ENCODE results near the gene CLDN20. TPM values are rescaled to one million over a fixed set of nuclear protein-coding genes. Genes with fewer than 3 reads are reported as not detected.

CLDN20 gene
- total and polyA plus RNA-seq, 2 of the 8 experiments (the other 6 are each of a cell fraction or from before 2014, with no cell fraction given) = not detected

DNA sequence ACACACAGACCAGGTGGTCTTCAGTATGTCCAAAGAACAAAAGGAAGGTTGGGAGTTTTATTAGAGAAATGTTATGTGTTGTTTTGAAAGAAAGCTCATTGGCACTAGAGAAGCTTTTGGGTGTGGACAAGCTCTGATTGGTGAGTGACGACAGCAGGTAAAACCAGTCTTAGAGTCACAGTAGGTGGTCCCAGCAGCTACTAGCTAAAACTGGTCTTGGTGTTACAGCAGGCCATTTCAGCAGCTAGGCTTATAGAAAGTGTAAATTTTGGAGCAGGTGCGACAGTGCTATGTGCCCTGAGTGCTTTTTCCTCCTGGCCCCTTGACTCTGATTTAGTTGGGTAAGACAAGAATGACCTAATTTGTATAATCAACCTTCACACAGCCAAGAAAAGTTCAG lies 3.6 kb downstream of the CLDN20 start (continued):
- TF ChIP-seq, protein P1, sequence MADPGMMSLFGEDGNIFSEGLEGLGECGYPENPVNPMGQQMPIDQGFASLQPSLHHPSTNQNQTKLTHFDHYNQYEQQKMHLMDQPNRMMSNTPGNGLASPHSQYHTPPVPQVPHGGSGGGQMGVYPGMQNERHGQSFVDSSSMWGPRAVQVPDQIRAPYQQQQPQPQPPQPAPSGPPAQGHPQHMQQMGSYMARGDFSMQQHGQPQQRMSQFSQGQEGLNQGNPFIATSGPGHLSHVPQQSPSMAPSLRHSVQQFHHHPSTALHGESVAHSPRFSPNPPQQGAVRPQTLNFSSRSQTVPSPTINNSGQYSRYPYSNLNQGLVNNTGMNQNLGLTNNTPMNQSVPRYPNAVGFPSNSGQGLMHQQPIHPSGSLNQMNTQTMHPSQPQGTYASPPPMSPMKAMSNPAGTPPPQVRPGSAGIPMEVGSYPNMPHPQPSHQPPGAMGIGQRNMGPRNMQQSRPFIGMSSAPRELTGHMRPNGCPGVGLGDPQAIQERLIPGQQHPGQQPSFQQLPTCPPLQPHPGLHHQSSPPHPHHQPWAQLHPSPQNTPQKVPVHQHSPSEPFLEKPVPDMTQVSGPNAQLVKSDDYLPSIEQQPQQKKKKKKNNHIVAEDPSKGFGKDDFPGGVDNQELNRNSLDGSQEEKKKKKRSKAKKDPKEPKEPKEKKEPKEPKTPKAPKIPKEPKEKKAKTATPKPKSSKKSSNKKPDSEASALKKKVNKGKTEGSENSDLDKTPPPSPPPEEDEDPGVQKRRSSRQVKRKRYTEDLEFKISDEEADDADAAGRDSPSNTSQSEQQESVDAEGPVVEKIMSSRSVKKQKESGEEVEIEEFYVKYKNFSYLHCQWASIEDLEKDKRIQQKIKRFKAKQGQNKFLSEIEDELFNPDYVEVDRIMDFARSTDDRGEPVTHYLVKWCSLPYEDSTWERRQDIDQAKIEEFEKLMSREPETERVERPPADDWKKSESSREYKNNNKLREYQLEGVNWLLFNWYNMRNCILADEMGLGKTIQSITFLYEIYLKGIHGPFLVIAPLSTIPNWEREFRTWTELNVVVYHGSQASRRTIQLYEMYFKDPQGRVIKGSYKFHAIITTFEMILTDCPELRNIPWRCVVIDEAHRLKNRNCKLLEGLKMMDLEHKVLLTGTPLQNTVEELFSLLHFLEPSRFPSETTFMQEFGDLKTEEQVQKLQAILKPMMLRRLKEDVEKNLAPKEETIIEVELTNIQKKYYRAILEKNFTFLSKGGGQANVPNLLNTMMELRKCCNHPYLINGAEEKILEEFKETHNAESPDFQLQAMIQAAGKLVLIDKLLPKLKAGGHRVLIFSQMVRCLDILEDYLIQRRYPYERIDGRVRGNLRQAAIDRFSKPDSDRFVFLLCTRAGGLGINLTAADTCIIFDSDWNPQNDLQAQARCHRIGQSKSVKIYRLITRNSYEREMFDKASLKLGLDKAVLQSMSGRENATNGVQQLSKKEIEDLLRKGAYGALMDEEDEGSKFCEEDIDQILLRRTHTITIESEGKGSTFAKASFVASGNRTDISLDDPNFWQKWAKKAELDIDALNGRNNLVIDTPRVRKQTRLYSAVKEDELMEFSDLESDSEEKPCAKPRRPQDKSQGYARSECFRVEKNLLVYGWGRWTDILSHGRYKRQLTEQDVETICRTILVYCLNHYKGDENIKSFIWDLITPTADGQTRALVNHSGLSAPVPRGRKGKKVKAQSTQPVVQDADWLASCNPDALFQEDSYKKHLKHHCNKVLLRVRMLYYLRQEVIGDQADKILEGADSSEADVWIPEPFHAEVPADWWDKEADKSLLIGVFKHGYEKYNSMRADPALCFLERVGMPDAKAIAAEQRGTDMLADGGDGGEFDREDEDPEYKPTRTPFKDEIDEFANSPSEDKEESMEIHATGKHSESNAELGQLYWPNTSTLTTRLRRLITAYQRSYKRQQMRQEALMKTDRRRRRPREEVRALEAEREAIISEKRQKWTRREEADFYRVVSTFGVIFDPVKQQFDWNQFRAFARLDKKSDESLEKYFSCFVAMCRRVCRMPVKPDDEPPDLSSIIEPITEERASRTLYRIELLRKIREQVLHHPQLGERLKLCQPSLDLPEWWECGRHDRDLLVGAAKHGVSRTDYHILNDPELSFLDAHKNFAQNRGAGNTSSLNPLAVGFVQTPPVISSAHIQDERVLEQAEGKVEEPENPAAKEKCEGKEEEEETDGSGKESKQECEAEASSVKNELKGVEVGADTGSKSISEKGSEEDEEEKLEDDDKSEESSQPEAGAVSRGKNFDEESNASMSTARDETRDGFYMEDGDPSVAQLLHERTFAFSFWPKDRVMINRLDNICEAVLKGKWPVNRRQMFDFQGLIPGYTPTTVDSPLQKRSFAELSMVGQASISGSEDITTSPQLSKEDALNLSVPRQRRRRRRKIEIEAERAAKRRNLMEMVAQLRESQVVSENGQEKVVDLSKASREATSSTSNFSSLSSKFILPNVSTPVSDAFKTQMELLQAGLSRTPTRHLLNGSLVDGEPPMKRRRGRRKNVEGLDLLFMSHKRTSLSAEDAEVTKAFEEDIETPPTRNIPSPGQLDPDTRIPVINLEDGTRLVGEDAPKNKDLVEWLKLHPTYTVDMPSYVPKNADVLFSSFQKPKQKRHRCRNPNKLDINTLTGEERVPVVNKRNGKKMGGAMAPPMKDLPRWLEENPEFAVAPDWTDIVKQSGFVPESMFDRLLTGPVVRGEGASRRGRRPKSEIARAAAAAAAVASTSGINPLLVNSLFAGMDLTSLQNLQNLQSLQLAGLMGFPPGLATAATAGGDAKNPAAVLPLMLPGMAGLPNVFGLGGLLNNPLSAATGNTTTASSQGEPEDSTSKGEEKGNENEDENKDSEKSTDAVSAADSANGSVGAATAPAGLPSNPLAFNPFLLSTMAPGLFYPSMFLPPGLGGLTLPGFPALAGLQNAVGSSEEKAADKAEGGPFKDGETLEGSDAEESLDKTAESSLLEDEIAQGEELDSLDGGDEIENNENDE (IDR thresholded peaks at IDR 0.05; ENCODE audit: insufficient replicate concordance, low read length) = no peak
- TF ChIP-seq SIN3A (conservative IDR thresholded peaks at IDR 0.05 in 1 of 2, IDR thresholded peaks at IDR 0.05 in 1 of 2; ENCODE audit: low read depth in 1 of 2, low read length in 2 of 2) (no peak), CTBP2 (IDR thresholded peaks at IDR 0.05; ENCODE audit: borderline replicate concordance, insufficient read depth, insufficient read length, low read length) (no peak), CREB1 (IDR thresholded peaks at IDR 0.05) (no peak), TAF1 (IDR thresholded peaks at IDR 0.05; ENCODE audit: low read depth, low read length) (no peak), EZH2 (IDR thresholded peaks at IDR 0.05; ENCODE audit: low read depth, low read length, severe bottlenecking) (no peak), CBX8 (IDR thresholded peaks at IDR 0.05; ENCODE audit: borderline replicate concordance, low read depth, low read length) (no peak), RFX5 (IDR thresholded peaks at IDR 0.05; ENCODE audit: borderline replicate concordance, low read depth, low read length) (no peak), HDAC2 (IDR thresholded peaks at IDR 0.05; ENCODE audit: borderline replicate concordance in 1 of 2, low read depth in 2 of 2, low read length in 2 of 2) (no peak), CHD2 (IDR thresholded peaks at IDR 0.05; ENCODE audit: low read length) (no peak)

All from H1 (cell line).